Muscle of leg (tissue), 11 donors: Measurements from ENCODE around the gene EP400. TPM values are rescaled to one million over a fixed set of nuclear protein-coding genes. Genes with fewer than 3 reads are reported as not detected.
"Not testable (repeated sequence)": the region's sequence is repeated elsewhere in the genome, so short reads cannot be mapped to it uniquely, and the experiment has no call there.

Source experiments
- DNase-seq: peaks from one replicate; pipeline ENCODE4 v3.0.0; 2013
- H3K27ac ChIP-seq: one replicate; pipeline ENCODE4 v1.5.1; 2013; ENCODE audit warnings: mild to moderate bottlenecking, low read length, control low read depth
- H3K27me3 ChIP-seq: one replicate; pipeline ENCODE4 v1.6.1; 2013; ENCODE audit warnings: low read length; ENCODE audit not compliant: control insufficient read depth, insufficient read depth
- H3K36me3 ChIP-seq: one replicate; pipeline ENCODE4 v1.6.1; 2013; ENCODE audit warnings: low read length; ENCODE audit not compliant: control insufficient read depth, insufficient read depth
- H3K4me1 ChIP-seq: one replicate; pipeline ENCODE4 v1.6.1; 2013; ENCODE audit warnings: low read length; ENCODE audit not compliant: control insufficient read depth, insufficient read depth
- H3K4me3 ChIP-seq: one replicate; pipeline ENCODE4 v1.5.1; 2013; ENCODE audit warnings: low read length, control low read depth
- H3K9me3 ChIP-seq: replicated peaks from 2 replicates; pipeline ENCODE4 v1.6.1; 2013; ENCODE audit warnings: low read depth, low read length; ENCODE audit not compliant: control insufficient read depth
- WGBS: methylation state at CpG from one replicate; pipeline ENCODE4 v1.1.5; 2013; ENCODE audit warnings: missing lambda C conversion rate; ENCODE audit not compliant: insufficient coverage; 5-methylcytosine and 5-hydroxymethylcytosine counted together
- polyA plus RNA-seq, 8 donors: library from polyadenylated mRNA; unstranded; fragments of 120-200 nt; gene quantifications; one replicate each; pipeline versions ENCODE4 v1.2.1 to v1.2.3, GENCODE V29; 2013; ENCODE audit warnings: inconsistent platforms in 1 of 8, low replicate concordance in 1 of 8; ENCODE audit not compliant: insufficient read length in 8 of 8, insufficient read depth in 1 of 8
- total RNA-seq: library from RNA; stranded (reverse); fragments of 120-200 nt; gene quantifications from one replicate; pipeline ENCODE4 v1.2.4, GENCODE V29; 2013

Gene EP400
- total and polyA plus RNA-seq, 9 donors, result 9.0 to 30.5 (median 22.7) TPM

DNA sequence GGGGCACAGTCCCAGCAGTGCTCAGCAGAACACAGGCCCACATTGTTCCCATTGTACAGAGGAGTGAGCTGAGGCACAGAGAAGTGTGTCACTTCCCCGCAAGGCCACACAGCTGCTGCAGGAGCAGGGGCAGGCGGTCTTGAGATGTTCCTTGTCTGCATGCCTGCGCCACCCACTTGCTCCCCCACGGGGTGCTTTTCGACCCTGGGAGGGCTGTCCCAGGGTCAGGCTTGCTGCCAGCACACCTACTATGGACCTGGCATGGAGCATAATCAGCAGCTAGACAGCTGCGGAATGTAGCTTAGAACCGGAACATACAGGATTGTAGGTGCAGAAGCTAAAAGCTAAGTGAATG lies 7.8 kb upstream of the EP400 start:
- no peak overlapping the region for H3K4me3 ChIP-seq
- no peaks in the 10 kb centered on the region for H3K9me3 ChIP-seq
- DNase-seq, result no peak
- H3K36me3 ChIP-seq, result peaks cover 53% of the 10 kb centered on the region
- no peaks in the 10 kb centered on the region for H3K4me1 ChIP-seq
- 93% methylated on average over 5 of the region's 7 CpGs for WGBS
- no peaks in the 10 kb centered on the region for H3K27me3 ChIP-seq
- no peak overlapping the region for H3K27ac ChIP-seq

DNA sequence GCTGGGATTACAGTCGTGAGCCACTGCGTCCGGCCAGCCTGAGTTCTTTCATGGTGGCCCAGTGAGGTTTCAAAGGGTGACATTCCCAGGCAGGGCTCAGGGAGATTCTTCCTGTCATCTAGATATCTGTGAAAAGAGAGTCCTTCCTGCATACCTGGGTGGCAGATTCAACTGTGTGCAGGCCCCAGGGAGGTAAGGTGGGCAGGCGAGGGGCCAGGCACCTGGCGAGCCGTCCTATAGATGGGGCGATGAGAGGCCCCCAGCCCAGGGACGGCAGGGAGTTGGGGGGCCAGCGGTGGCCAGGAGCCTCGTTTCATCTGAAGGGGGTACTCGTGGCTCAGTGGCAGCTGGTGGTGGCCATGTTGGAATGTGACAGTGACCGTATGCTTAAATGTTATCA lies 7.1 kb upstream of the EP400 start:
- 85% methylated on average over 12 of the region's 12 CpGs for WGBS
- Histone ChIP-seq H3K27ac (no peak overlapping the region), H3K27me3 (no peaks in the 10 kb centered on the region), H3K9me3 (no peaks in the 10 kb centered on the region), H3K36me3 (peaks cover 53% of the 10 kb centered on the region), H3K4me1 (peaks cover 2% of the 10 kb centered on the region), H3K4me3 (no peak overlapping the region)
- DNase-seq, result no peak

DNA sequence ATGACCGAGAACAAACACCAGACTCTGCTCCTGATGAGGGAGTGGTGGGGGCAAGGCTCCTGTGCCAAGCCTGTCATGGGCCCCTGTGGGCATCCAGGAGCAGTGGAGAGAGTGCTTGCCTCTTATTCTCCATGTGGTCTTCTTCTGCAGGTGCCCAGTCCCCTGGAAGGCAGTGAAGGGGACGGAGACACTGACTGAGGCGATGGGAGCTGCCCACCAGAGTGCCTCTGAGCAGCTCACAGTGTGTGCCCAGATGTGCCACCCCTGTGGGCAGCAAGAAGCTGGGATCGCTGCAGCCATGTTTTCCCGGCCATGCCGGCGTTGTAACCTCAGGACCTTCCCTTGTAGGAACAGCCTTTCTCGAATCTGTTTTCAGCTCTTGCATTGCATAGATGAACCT lies 6.4 kb upstream of the EP400 start:
- no peak for DNase-seq
- peaks cover 2% of the 10 kb centered on the region for H3K4me1 ChIP-seq
- no peak overlapping the region for H3K27ac ChIP-seq
- H3K4me3 ChIP-seq, result no peak overlapping the region
- no peaks in the 10 kb centered on the region for H3K27me3 ChIP-seq
- peaks cover 50% of the 10 kb centered on the region for H3K36me3 ChIP-seq
- WGBS, result 91% methylated on average over 7 of the region's 8 CpGs
- no peaks in the 10 kb centered on the region for H3K9me3 ChIP-seq

DNA sequence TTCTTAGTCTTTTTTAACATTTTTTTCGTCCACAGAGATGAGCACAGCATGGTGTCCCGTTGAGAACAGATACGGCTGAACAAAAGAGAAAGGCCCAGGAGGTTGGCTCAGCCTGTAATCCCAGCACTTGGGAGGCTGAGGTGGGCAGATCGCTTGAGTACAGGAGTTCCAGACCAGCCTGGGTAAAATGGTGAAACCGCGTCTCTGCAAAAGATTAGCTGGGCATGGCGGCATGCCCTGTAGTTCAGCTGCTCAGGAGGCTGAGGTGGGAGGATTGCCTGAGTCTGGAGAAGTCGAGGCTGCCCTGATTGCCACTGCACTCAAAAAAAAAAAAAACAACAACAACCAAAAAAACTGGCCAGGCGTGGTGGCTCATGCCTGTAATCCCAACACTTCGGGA lies 5.9 kb upstream of the EP400 start:
- 94% methylated on average over 8 of the region's 10 CpGs for WGBS
- H3K36me3 ChIP-seq, result peaks cover 49% of the 10 kb centered on the region
- peaks cover 2% of the 10 kb centered on the region for H3K4me1 ChIP-seq
- no peak for DNase-seq
- H3K27ac ChIP-seq, result no peak overlapping the region
- H3K9me3 ChIP-seq, result no peaks in the 10 kb centered on the region
- H3K4me3 ChIP-seq, result no peak overlapping the region
- H3K27me3 ChIP-seq, result no peaks in the 10 kb centered on the region

DNA sequence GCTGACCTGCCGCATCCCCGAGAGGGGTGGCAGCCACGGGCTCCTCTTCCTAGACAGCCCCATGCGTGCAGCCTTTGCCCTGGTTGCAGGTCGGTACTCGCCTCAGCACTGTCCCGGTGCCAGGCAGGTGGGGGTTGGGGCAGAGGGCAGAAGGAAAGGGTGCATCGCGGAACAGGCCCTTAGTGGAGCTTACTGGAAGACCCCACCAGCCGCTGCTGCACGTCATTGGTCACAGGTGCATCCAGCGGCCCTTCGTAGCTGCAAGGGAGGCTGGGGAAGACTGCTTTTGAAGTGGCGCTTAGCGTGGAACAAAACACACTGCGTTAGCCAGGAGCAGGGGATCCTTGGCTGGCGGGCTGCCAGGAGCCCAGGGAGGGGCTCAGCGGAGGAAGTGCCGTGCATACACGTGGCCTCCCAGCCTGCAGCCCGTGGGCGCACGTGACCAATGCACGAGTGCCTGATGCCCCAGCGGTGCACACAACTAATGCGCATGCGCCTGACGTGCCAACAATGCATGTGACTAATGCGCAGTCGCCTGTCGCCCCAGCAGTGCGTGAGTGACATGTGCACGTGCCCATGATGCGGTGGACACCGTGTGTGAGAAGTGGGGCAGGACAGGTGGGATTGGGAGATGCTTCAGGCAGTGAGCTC lies 5.0 kb upstream of the EP400 start:
- H3K36me3 ChIP-seq, result peaks cover 43% of the 10 kb centered on the region
- H3K4me3 ChIP-seq, result no peak overlapping the region
- H3K4me1 ChIP-seq, result peaks cover 6% of the 10 kb centered on the region
- WGBS, result 92% methylated on average over 34 of the region's 35 CpGs
- no peak for DNase-seq
- no peak overlapping the region for H3K27ac ChIP-seq
- H3K9me3 ChIP-seq, result no peaks in the 10 kb centered on the region
- no peaks in the 10 kb centered on the region for H3K27me3 ChIP-seq

DNA sequence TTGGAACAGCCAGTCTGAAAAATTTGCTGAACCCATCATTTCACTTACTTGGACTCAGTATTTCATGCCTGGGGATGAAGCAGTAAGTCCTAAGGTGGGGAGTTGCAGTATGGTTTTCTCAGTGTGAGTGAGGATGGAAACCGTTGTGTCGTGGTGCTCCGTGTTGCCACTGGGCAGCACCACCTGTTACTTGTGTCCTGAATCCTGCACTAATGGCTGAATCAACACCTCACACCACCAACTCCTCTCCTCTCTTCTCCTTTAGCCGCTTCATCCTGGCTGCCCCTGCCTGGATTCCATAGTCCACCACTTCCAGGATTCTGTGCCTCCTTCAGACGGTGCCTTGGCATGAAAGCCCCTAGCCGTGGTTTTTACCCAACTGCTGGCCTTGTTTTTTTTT lies 3.0 kb upstream of the EP400 start:
- Histone ChIP-seq H3K9me3 (no peaks in the 10 kb centered on the region), H3K4me3 (no peak overlapping the region), H3K27me3 (no peaks in the 10 kb centered on the region), H3K27ac (no peak overlapping the region), H3K4me1 (peaks cover 16% of the 10 kb centered on the region), H3K36me3 (peaks cover 28% of the 10 kb centered on the region)
- WGBS, result 80% methylated on average over 1 of the region's 6 CpGs
- no peak for DNase-seq

DNA sequence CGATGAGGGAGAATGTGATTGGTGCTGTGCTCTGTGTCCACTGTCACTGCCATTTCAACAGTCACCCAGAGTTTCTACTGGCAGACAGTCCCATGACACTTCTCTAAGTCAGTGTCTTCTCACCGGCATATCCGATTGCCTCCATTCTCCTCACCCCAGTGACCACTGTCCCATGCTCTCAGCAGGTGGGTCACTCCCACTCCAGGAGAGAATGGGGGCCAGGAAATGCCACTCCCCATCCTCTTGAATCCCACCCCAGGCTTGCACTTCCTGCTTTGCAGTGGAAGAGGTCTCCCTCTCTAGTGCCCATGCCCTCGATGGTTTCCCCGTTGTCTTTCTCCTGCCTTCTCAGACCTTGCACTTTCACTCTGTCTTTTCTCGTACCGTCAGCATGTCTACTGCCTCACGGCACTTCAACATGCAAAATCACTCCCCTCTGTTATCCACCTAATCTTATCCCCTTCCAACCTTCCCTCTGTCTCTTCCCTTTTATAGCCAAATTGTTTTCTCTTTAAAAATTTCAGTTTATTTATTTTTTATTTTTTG lies 2.2 kb upstream of the EP400 start:
- no peak for DNase-seq
- Histone ChIP-seq H3K27ac (no peak overlapping the region), H3K4me3 (no peak overlapping the region), H3K27me3 (no peaks in the 10 kb centered on the region), H3K4me1 (peaks cover 16% of the 10 kb centered on the region), H3K36me3 (peaks cover 23% of the 10 kb centered on the region), H3K9me3 (no peaks in the 10 kb centered on the region)
- WGBS, result 44% methylated on average over 7 of the region's 8 CpGs

DNA sequence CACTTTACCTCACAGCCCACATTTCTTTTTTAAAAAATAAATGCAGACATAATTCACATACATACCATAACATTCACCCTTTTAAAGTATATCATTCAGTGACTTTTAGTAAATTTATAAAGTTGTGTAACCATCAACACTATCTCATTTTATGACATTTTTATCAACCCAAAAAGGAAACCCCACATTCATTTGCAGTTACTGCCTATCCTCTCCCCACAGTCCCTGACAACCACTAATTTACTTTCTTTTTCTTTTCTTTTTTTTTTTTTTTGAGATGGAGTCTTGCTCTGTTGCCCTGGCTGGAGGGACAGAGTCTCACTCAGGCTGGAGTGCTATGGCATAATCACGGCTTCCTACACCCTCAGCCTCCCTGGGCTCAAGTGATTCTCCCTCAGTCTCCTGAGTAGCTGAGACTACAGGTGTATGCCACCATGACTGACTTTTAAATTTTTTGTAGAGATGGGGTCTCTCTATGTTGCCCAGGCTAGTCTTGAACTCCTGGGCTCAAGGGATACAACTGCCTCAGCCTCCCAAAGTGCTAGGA lies 1.5 kb upstream of the EP400 start:
- peaks cover 16% of the 10 kb centered on the region for H3K4me1 ChIP-seq
- no peak overlapping the region for H3K4me3 ChIP-seq
- no peaks in the 10 kb centered on the region for H3K9me3 ChIP-seq
- peaks cover 16% of the 10 kb centered on the region for H3K36me3 ChIP-seq
- no peaks in the 10 kb centered on the region for H3K27me3 ChIP-seq
- no peak for DNase-seq
- WGBS, result no CpG with 5 or more reads among the region's 1 CpG
- H3K27ac ChIP-seq, result no peak overlapping the region

DNA sequence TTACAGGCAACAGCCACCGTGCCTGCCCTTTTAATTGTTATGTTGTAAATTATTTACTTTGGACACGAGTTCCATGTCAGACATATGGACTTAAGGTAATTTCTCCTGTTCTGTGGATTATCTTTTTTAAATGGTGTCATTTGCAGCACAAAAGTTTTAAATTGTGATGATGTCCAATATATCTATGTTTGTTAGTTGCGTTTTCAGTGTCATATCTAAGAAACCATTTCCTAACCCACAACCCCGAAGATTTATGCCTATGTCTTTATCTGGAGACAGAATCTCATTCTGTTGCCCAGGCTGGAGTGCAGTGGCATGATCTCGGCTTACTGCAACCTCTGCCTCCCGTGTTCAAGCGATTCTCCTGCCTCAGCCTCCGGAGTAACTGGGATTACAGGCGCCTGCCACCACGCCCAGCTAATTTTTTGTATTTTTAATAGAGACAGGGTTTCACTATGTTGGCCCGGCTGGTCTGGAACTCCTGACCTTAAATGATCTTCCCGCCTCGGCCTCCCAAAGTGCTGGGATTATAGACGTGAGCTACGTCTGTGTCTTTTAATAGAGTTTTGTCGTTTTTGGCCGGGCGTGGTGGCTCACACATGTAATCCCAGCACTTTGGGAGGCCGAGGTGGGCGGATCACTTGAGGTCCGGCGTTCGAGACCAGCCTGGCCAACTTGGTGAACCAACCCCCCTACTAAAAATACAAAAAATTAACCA lies 870 bp upstream of the EP400 start:
- H3K9me3 ChIP-seq, H3K27me3 ChIP-seq, DNase-seq: not testable (repeated sequence)
- peak overlapping the region; percentile 49 for H3K4me3 ChIP-seq
- 62% methylated on average over 14 of the region's 23 CpGs for WGBS
- peaks cover 16% of the 10 kb centered on the region for H3K4me1 ChIP-seq
- H3K27ac ChIP-seq, result peak overlapping the region; percentile 84
- peaks cover 11% of the 10 kb centered on the region for H3K36me3 ChIP-seq

DNA sequence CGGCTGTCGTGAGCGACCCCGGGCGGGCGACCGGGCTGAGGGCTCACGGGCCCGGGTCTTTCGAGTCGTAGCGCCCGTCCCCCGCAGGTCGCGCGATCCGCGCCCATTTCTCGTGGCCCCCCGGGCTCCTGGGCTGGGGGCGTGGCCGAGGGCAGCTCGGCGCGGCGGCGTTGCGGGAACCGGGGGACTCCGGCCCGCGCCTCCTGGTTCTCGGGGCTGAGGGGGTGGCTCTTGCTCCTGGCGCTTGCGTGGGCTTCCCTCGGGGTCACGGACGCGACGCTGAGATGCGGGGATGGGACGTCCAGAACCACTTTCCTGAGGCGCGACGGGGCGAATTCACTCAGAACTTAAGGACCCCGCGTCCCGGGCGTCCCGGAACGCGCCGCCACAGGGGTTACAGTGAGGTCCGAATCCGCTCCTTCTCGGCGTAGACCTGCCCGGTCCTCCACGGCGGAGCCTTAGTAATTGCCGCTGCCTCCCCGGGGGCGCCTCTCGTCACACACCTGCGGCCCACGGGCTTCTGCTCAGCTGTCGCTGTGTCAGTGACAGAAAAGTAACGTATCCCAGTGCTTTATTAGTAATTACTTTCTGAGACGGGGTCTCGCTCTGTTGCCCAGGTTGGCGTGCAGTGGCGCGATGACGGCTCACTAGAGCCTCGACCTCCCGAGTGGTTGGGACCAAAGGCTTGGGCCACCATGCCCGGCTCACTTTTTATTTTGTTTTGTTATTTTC lies 606 bp downstream of the EP400 start:
- Histone ChIP-seq H3K4me1 (peaks cover 16% of the 10 kb centered on the region), H3K9me3 (no peaks in the 10 kb centered on the region), H3K4me3 (peak overlapping the region; percentile 85), H3K27ac (peak overlapping the region; percentile 59), H3K36me3 (no peaks in the 10 kb centered on the region), H3K27me3 (no peaks in the 10 kb centered on the region)
- DNase-seq, result peak; percentile 46
- under 1% methylated on average over 76 of the region's 79 CpGs for WGBS
